BLaER1 (cell line): Measurements from ENCODE around the gene TCFL5.

Experiments
- H3K27ac ChIP-seq: shearing (Covaris generic); formaldehyde crosslinking; 2 replicates; pipeline ENCODE4 v1.8.1; 2022
- H3K27me3 ChIP-seq: shearing (Covaris generic); formaldehyde crosslinking; 2 replicates; pipeline ENCODE4 v1.8.1; 2022
- H3K36me3 ChIP-seq: shearing (Covaris generic); formaldehyde crosslinking; 2 replicates; pipeline ENCODE4 v1.8.1; 2022
- H3K4me1 ChIP-seq: shearing (Covaris generic); formaldehyde crosslinking; 2 replicates; pipeline ENCODE4 v1.8.1; 2022
- H3K4me2 ChIP-seq: shearing (Covaris generic); formaldehyde crosslinking; 2 replicates; pipeline ENCODE4 v1.8.1; 2022
- H3K4me3 ChIP-seq: shearing (Covaris generic); formaldehyde crosslinking; 2 replicates; pipeline ENCODE4 v1.8.1; 2022
- H3K9ac ChIP-seq: shearing (Covaris generic); formaldehyde crosslinking; 2 replicates; pipeline ENCODE4 v1.8.1; 2022
- H3K9me3 ChIP-seq: shearing (Covaris generic); formaldehyde crosslinking; 2 replicates; pipeline ENCODE4 v1.8.1; 2022
- H4K20me1 ChIP-seq: shearing (Covaris generic); formaldehyde crosslinking; 2 replicates; pipeline ENCODE4 v1.8.1; 2022
- Cebpa-rat ChIP-seq: shearing (Covaris generic); IDR thresholded peaks from 2 replicates; pipeline ENCODE4 v1.8.1; 2022

The TCFL5 gene

DNA sequence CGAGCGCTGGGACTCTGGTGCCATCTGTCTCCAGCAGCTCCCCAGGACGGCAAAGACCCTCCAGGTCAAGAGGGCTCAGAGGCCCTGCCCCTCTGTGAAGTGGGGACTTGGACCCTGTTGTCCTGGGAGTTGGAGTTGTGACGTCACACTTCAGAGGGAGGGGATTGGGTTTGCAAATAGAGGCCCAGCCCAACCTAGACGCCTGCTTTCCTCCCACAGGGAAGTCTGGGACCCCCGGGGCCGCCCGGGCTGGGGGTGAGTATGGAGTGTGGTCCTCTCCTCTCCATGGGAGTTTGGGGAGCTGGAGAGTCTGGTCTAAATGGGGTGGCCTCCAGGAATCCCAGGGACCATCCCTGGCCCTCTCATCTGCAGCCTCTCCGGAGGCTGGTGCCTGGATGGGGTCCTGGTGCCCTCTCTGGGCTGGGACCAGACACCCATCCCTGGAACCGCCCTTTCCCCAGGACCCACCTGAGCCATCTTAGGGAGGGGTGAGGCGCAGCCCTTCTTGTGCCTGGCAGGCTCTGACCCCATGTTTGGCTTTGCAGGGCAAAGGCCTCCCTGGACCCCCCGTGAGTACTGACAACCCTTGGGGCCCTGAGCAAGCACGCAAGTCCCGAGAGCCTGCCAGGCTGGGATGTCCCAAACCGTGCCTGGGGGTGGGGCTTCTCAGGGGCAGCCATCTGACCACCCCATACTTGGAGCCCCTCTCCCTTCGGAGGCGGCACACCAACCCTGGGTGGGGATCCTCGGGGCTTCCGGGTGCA lies 40.5 kb downstream of the TCFL5 start:
- H3K4me2 ChIP-seq: peak overlapping the region; percentile 97
- H3K9ac ChIP-seq: no peak overlapping the region
- no peak overlapping the region for H3K4me3 ChIP-seq
- peaks cover 45% of the 10 kb centered on the region for H3K27me3 ChIP-seq
- peaks cover 96% of the 10 kb centered on the region for H3K4me1 ChIP-seq
- no peak for TF ChIP-seq Cebpa-rat
- H4K20me1 ChIP-seq: peaks cover 80% of the 10 kb centered on the region
- H3K9me3 ChIP-seq: no peaks in the 10 kb centered on the region
- no peaks in the 10 kb centered on the region for H3K36me3 ChIP-seq
- no peak overlapping the region for H3K27ac ChIP-seq

DNA sequence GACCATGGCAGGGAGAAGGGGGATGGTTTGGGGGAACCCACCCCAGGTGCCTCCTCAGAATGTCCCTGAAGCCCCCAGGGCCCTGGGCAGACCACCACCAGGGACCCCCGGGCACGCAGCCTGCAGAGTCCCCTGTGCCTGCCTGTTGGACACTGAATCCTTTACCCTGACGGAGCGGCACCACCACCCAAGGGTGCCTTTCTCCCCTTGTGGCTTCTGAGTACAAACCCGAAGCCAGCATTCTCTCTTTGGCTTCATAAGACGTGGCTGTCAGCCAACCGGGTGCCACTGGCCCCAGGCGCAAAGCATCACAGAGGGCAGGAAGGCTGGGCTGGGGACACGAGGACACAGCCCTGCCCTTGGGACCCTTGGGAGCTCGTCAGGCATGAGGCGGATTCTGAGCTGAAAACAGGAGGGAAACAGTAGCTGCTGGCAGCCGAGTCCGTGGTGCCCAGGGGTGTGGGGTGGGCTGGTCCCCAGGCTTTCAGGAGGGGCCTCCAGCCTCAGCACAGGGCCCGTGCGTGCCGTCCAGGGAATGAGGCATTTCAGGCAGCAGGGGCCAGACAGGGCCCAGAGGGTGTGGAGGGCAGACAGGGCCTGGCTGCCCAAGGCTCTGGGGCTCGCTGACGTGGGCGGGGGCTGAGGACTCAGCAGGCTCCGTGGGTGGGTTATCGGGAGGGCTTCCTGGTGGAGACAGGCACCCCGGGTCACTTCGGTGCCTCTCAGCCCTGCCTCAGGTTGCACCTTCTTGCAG lies 41.2 kb downstream of the TCFL5 start:
- Histone ChIP-seq H3K4me2 (peak overlapping the region; percentile 97), H4K20me1 (peaks cover 80% of the 10 kb centered on the region), H3K9ac (0 out of 2 replicates have a peak overlapping the region, but pooled peaks have one; percentile 8), H3K4me1 (peaks cover 96% of the 10 kb centered on the region), H3K27ac (0 out of 2 replicates have a peak overlapping the region, but pooled peaks have one; percentile 26), H3K36me3 (no peaks in the 10 kb centered on the region), H3K27me3 (peaks cover 52% of the 10 kb centered on the region), H3K4me3 (no peak overlapping the region), H3K9me3 (no peaks in the 10 kb centered on the region)
- no peak for TF ChIP-seq Cebpa-rat

DNA sequence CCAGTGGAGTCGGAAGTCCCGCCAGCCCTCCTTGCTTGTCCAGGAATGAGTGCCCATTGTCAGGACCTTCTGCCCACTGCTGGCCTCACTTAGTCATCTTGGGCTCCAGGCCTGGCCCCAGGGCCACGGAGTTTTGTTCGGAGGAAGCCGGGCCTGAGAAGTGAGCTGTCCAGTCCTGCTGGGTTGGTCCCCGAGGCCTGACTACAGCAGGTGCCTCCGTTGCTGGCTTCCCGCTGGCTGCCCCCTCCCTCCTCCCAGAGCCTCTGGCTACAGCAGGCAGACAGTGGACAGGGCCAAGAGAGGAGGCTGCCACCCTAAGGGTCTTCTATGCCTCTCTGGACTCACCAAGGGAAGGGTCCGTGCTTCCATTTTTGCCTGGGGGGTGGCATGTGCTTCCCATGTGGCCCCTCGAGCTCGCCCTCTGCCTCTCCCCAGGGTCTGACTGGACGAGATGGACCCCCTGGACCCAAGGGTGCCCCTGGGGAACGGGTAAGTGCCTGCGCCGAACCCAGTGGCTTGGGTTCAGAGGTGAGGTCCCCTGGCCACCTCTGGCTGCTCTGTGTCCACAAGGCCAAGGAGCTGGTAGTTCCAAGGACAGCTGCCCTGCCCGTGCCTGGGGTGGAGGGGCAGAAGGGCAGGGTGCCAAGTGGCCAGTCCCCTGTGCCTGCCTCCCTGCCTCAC lies 42.0 kb downstream of the TCFL5 start:
- Histone ChIP-seq H3K4me1 (peaks cover 98% of the 10 kb centered on the region), H3K4me3 (no peak overlapping the region), H4K20me1 (peaks cover 83% of the 10 kb centered on the region), H3K4me2 (peak overlapping the region; percentile 97), H3K36me3 (no peaks in the 10 kb centered on the region), H3K27me3 (peaks cover 60% of the 10 kb centered on the region), H3K9me3 (no peaks in the 10 kb centered on the region), H3K27ac (no peak overlapping the region), H3K9ac (0 out of 2 replicates have a peak overlapping the region, but pooled peaks have one; percentile 8)
- no peak for TF ChIP-seq Cebpa-rat

DNA sequence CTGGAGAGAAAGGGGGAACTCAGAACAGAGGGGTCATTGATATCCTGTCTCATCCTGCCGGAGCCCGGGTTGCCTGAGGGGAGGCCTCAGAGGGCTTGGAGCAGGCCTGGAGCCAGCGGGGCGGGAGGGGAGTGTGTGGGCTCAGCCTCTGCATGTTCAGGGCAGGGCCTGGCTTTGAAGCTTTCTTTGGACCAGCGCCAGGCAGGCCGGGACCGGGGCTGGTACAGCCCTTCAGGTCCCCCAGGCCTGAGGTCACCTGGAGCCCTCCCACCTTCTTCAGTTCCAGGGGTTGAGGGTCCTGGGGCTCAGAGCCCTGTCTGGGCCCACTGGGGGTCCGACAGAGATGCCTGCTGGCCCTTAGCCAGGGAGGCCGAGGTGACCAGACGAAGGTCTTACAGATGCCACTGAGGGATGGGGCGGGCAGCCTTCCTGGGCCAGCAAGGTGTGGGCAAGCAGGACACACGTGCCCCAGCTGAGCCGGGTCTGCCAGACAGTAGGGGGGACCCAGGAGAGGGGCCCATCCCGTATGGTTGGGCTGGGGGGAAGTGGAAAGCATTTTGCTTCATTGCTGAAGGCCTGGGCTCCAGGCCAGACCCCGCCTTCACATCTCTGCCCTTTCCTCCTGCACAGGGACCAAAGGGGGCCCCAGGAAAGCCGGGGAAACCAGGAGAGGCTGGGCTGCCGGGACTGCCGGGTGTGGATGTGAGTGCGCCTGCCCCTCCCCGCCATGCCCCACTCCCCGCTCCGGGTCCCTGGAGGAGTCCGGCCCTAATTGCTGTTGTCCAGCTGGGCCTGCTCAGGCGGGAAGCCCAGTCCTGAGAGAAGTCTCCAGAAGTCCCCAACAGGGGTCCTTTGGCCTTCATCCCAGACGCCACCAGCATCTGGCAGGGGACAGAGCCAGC lies 42.8 kb downstream of the TCFL5 start:
- Histone ChIP-seq H3K36me3 (peaks cover 4% of the 10 kb centered on the region; the same call in 1 of the 2 replicates), H3K27me3 (peaks cover 66% of the 10 kb centered on the region), H4K20me1 (peaks cover 83% of the 10 kb centered on the region), H3K27ac (no peak overlapping the region), H3K9ac (peak overlapping the region; percentile 24; the same call in 1 of the 2 replicates), H3K4me3 (no peak overlapping the region), H3K4me1 (peaks cover 98% of the 10 kb centered on the region), H3K9me3 (no peaks in the 10 kb centered on the region), H3K4me2 (peak overlapping the region; percentile 97)
- TF ChIP-seq Cebpa-rat: no peak

DNA sequence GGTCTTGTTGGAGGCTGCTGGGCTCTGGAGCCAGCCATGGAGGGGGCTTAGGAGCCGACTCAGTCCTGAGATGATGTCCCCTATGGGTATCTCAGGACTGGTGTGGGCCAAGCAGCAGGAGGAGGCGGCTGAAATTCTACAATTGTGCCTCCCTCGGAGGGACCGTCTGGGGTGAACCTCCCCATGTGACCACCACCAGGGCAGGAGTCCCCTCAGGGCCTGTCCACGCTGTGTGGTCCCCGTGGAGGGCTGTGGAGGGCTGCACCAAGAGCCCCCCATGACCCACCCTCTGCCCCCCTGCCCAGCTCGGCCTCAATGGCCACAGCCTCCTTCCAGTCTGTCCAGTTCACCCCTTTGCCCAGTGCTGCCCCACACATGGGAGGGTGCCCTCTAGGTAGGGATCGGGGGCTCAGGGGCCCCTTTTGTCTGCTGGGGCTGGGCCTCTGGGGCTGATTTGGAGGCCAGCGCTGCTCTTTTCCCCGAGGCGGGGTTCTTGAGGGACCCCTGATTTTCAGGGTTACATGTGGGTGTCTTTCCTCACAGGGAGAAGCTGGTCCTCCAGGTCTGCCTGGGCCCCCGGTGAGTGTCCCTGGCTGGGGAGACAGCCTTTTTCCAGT lies 43.5 kb downstream of the TCFL5 start:
- H3K4me3 ChIP-seq: no peak overlapping the region
- peaks cover 83% of the 10 kb centered on the region for H4K20me1 ChIP-seq
- H3K27ac ChIP-seq: no peak overlapping the region
- H3K9ac ChIP-seq: peak overlapping the region; percentile 24; the same call in 1 of the 2 replicates
- H3K27me3 ChIP-seq: peaks cover 66% of the 10 kb centered on the region
- peaks cover 95% of the 10 kb centered on the region for H3K4me1 ChIP-seq
- peaks cover 10% of the 10 kb centered on the region for H3K36me3 ChIP-seq
- no peaks in the 10 kb centered on the region for H3K9me3 ChIP-seq
- no peak for TF ChIP-seq Cebpa-rat
- peak overlapping the region; percentile 97 for H3K4me2 ChIP-seq

DNA sequence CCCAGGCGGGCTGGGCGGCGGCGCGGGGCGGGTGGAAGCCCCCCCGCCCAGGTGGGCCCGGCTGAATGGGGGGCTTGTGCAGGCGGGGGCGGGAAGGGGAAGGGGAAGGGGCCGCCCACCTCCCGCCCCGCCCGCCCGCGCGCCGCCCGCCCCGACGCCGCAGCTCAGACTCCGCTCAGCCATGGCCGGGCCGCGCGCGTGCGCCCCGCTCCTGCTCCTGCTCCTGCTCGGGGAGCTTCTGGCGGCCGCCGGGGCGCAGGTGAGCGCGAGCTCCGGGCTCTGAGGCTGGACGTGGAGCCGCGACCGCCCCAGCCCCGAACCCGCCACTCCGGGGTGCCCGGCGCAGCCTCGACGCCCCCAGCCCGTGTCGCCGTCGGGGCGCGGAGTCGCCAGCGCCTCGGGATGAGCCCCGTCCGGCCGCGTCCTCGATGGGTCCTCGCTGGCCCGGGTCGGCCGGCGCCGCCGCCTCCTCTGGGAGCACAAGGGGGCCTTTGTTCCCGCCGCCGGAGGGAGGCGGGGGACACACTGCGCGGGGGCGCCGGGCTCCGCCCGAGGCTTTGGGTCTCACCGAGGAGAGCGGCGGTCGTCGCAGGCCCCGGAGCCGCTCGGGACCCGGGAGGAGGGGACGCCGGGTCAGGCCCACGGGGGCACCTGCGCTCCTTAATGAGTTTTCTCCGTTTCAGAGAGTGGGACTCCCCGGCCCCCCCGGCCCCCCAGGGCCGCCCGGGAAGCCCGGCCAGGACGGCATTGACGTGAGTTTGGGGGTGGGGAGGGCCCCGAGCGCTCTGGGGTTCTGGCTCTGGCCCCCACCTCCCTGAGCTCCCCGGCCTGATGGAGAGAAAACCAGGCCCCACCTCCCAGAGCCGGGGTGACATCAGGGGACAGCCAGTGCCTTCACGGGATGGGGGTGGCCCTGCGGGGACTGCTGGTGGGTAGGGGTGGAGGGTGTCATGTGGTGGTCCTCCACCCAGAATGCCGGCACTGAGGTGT lies 44.4 kb downstream of the TCFL5 start, which contains the start of gene COL9A3:
Gene COL9A3 (plus strand): TSS at position 167 of the 990 bp plus-strand sequence. CDS start 15 bp downstream, at position 182.
- Histone ChIP-seq H3K4me2 (peak within 1 kb of the TSS; percentile 97), H3K4me3 (peak within 1 kb of the TSS; percentile 64), H3K9ac (peak within 1 kb of the TSS; percentile 73), H3K4me1 (peaks cover 94% of the 10 kb centered on the region), H3K27me3 (peaks cover 66% of the 10 kb centered on the region), H3K9me3 (no peaks in the 10 kb centered on the region), H4K20me1 (peaks cover 90% of the 10 kb centered on the region), H3K36me3 (peaks cover 19% of the 10 kb centered on the region), H3K27ac (peak within 1 kb of the TSS; percentile 58)
- TF ChIP-seq Cebpa-rat: no peak

DNA sequence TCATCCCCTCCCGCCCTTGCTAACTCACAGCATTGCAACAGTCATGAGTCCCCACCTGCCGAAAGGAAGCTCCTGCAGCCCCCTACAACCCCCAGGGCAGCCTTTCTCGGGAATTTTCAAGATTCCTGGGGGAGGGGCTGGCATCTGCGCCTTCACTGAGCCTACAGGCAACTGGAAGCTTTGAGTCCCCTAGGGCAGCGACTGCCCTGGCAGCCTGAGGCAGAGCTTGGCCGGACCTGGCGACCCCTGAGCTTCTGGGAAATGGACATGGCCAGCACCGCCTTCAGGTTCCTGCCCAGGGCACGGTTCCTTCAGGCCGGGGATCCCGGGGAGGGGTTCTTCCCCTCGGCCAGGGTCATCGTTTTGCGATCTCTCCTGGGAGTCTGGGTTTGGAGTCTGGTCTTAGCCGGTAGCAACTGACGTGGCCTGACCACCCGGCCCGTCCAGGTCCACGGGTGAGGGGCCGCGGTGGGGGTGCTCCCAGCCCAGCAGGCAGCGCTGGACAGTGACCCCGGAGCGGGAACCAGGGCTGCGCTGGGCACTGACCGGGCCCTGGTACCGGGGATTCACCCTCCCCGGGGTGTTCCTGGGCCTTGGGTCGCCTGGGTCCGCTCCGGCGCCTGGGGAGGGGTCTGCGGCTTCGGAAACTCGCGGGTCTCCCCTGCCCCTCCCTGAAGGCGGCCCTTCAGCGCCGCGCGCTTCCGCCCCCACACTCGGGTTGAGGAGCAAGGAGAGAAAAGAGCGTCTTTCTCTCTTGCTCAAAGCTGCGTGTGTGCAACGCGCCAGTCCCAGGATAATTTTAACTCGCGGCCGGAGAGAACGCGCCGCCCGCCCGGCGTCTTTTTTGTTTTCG lies 45.4 kb downstream of the TCFL5 start:
- no peaks in the 10 kb centered on the region for H3K9me3 ChIP-seq
- H3K4me1 ChIP-seq: peaks cover 87% of the 10 kb centered on the region
- TF ChIP-seq Cebpa-rat: no peak
- H3K4me2 ChIP-seq: peak overlapping the region; percentile 97
- peaks cover 28% of the 10 kb centered on the region for H3K36me3 ChIP-seq
- H3K9ac ChIP-seq: peak overlapping the region; percentile 73
- H4K20me1 ChIP-seq: peaks cover 95% of the 10 kb centered on the region
- H3K4me3 ChIP-seq: peak overlapping the region; percentile 64
- H3K27ac ChIP-seq: peak overlapping the region; percentile 58
- H3K27me3 ChIP-seq: peaks cover 66% of the 10 kb centered on the region
